GM12873 (cell line): ENCODE results near the gene COL1A2.

ENCODE experiments used
- TF ChIP-seq, protein P1 (sequence below): IDR thresholded peaks from 2 replicates; pipeline ENCODE4 v1.5.1; 2012; ENCODE audit warnings: low read depth, mild to moderate bottlenecking, moderate library complexity, low read length, control low read depth; ENCODE audit not compliant: insufficient read depth; ENCODE audit errors: missing control alignments

Gene COL1A2

GRCh38 chr7:94394437-94395140 lies at the start of gene COL1A2:
Gene COL1A2, plus strand, starts transcription at chr7:94394895. Its CDS starts 137 bp downstream, at chr7:94395032.
- TF ChIP-seq, protein P1, sequence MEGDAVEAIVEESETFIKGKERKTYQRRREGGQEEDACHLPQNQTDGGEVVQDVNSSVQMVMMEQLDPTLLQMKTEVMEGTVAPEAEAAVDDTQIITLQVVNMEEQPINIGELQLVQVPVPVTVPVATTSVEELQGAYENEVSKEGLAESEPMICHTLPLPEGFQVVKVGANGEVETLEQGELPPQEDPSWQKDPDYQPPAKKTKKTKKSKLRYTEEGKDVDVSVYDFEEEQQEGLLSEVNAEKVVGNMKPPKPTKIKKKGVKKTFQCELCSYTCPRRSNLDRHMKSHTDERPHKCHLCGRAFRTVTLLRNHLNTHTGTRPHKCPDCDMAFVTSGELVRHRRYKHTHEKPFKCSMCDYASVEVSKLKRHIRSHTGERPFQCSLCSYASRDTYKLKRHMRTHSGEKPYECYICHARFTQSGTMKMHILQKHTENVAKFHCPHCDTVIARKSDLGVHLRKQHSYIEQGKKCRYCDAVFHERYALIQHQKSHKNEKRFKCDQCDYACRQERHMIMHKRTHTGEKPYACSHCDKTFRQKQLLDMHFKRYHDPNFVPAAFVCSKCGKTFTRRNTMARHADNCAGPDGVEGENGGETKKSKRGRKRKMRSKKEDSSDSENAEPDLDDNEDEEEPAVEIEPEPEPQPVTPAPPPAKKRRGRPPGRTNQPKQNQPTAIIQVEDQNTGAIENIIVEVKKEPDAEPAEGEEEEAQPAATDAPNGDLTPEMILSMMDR: no peak

- TF ChIP-seq, protein P1: no peak
Measured at GRCh38 chr7:94345907-94346306, 48.8 kb upstream of the COL1A2 start.

GRCh38 chr7:94348142-94348541 lies 46.6 kb upstream of the COL1A2 start:
- TF ChIP-seq, protein P1: no peak

DNA sequence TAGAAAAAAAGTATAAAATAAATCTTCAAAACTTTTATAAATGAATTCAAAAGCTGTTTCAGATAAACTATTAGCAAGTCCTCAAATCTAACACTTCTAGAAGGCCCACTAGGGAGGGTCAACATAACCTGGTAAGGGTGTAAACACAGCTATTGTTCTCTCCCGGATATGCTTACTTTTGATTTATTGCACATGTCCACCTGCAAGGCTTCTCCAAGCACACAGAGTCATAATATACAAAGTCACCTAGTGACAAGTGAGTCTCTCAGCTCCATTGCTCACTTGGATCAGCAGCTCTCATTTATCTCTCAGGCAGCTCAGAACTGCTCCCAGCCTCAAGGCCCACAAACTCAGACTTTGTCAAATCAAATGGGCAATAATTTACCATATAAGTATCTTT lies 44.0 kb upstream of the COL1A2 start:
- TF ChIP-seq, protein P1: no peak

GRCh38 chr7:94351703-94352102 lies 43.0 kb upstream of the COL1A2 start:
- TF ChIP-seq, protein P1: no peak

DNA sequence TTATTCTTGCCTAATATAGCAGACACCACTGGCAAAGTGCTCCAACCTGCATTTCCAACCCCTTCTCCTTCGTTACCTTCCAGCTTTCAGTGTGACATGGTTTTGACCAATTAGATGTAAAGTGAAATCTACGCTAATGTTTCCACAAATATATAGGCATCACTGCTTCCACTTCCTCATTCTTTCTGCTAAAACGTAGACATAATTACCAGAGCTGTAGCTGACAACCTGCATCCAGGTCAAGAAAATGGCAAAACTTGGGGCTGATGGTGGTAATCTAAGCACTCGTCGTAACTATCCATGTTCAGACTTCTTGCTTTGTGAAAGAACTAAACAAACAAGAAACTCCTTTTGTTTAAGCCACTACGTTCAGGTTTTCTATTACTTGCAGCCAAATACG lies 41.8 kb upstream of the COL1A2 start:
- TF ChIP-seq, protein P1: no peak

- TF ChIP-seq, protein P1: no peak
Measured at GRCh38 chr7:94354953-94355352, 39.7 kb upstream of the COL1A2 start.

DNA sequence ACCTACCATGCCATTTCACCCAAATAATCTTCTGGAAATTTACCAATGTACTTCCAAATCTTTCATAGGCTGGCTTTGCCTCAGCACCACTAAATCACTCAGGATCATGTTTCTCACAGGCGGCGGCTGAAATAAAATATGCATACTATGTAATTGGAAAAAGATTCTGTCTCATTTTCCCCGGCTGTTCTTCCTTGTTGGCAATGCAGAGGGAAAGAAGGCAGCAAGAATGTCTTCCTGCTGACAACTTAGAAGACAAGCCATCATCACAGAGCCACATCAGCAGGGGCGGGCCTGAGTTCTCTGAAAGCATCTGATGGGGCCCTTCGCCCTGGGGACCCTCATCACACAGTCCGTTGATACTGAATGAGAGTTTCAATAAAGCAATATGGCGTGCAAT lies 39.2 kb upstream of the COL1A2 start:
- TF ChIP-seq, protein P1: no peak
